GM12878 (cell line): ENCODE results near the gene ARHGAP1. TPM values are rescaled to one million over a fixed set of nuclear protein-coding genes. Genes with fewer than 3 reads are reported as not detected.

Experiments used
- ATF3 ChIP-seq: IDR thresholded peaks from 2 replicates; pipeline ENCODE4 v1.6.1; 2011; ENCODE audit warnings: low read depth, mild to moderate bottlenecking, low read length, moderate library complexity, borderline replicate concordance; ENCODE audit errors: extremely low read depth
- ATF7 ChIP-seq: fragments of 450-650 bp; IDR thresholded peaks from 2 replicates; pipeline ENCODE4 v1.6.1; 2016; ENCODE audit warnings: low read depth, mild to moderate bottlenecking
- BCL11A ChIP-seq: IDR thresholded peaks from 2 replicates; pipeline ENCODE4 v1.6.1; 2011; ENCODE audit warnings: low read depth, low read length
- CBX5 ChIP-seq: sonication (generic); IDR thresholded peaks from 2 replicates; pipeline ENCODE4 v1.6.1; 2016; ENCODE audit warnings: low read depth, moderate library complexity, mild to moderate bottlenecking, inconsistent platforms
- CHD4 ChIP-seq: fragments of 200-600 bp; sonication (generic); IDR thresholded peaks from 2 replicates; pipeline ENCODE4 v1.6.1; 2016; ENCODE audit warnings: mild to moderate bottlenecking
- HDAC2 ChIP-seq: fragments of 200-600 bp; sonication (generic); IDR thresholded peaks from 2 replicates; pipeline ENCODE4 v1.6.1; 2017
- HDAC6 ChIP-seq: fragments of 200-600 bp; sonication (generic); IDR thresholded peaks from one replicate; pipeline ENCODE4 v1.8.0; 2017; ENCODE audit warnings: antibody characterized with exemption; ENCODE audit not compliant: unreplicated experiment
- HDGF ChIP-seq: fragments of 450-650 bp; IDR thresholded peaks from 2 replicates; pipeline ENCODE4 v1.6.1; 2016; ENCODE audit warnings: antibody characterized with exemption
- MYC ChIP-seq: IDR thresholded peaks from 2 replicates; pipeline ENCODE4 v1.6.1; 2011; ENCODE audit warnings: mild to moderate bottlenecking, low read length, moderate library complexity, inconsistent platforms; ENCODE audit not compliant: insufficient read depth, insufficient replicate concordance, insufficient read length, severe bottlenecking
- NFIC ChIP-seq: IDR thresholded peaks from 2 replicates; pipeline ENCODE4 v1.6.1; 2012; ENCODE audit warnings: low read depth, mild to moderate bottlenecking, inconsistent platforms, low read length, moderate library complexity
- NFXL1 ChIP-seq: fragments of 450-650 bp; IDR thresholded peaks from 2 replicates; pipeline ENCODE4 v1.6.1; 2017; ENCODE audit warnings: antibody characterized with exemption, mild to moderate bottlenecking, borderline replicate concordance
- NFYB ChIP-seq: IDR thresholded peaks from 2 replicates; pipeline ENCODE4 v1.6.1; 2011; ENCODE audit warnings: low read depth, mild to moderate bottlenecking, low read length, improper control_type of control experiment, moderate library complexity; ENCODE audit not compliant: insufficient read depth
- PBX3 ChIP-seq: IDR thresholded peaks from 2 replicates; pipeline ENCODE4 v1.6.1; 2011; ENCODE audit warnings: mild to moderate bottlenecking, low read depth, low read length, moderate library complexity; ENCODE audit not compliant: insufficient replicate concordance
- POLR2AphosphoS2 ChIP-seq: IDR thresholded peaks from 2 replicates; pipeline ENCODE4 v1.6.1; 2011; ENCODE audit warnings: low read depth, mild to moderate bottlenecking, low read length, improper control_type of control experiment, moderate library complexity
- POLR2AphosphoS5 ChIP-seq: IDR thresholded peaks from 2 replicates; pipeline ENCODE4 v1.6.1; 2011; ENCODE audit warnings: mild to moderate bottlenecking, low read length, inconsistent platforms
- RAD21 ChIP-seq: IDR thresholded peaks from 2 replicates; pipeline ENCODE4 v1.6.1; 2011; ENCODE audit warnings: mild to moderate bottlenecking, low read depth, low read length, moderate library complexity; ENCODE audit not compliant: insufficient read depth
- RCOR1 ChIP-seq: conservative IDR thresholded peaks from 2 replicates; pipeline ENCODE4 v1.6.1; 2012; ENCODE audit warnings: low read depth, low read length, improper control_type of control experiment
- REST ChIP-seq: IDR thresholded peaks from 2 replicates; pipeline ENCODE4 v1.6.1; 2012; ENCODE audit warnings: mild to moderate bottlenecking, low read depth, low read length
- SMAD1 ChIP-seq: fragments of 450-650 bp; IDR thresholded peaks from 2 replicates; pipeline ENCODE4 v1.6.1; 2018; ENCODE audit warnings: mild to moderate bottlenecking, low read depth; ENCODE audit not compliant: partially characterized antibody
- SMARCA5 ChIP-seq: fragments of 450-650 bp; IDR thresholded peaks from 2 replicates; pipeline ENCODE4 v1.6.1; 2017; ENCODE audit warnings: mild to moderate bottlenecking
- TCF12 ChIP-seq: IDR thresholded peaks from 2 replicates; pipeline ENCODE4 v1.6.1; 2011; ENCODE audit warnings: low read depth, mild to moderate bottlenecking, low read length
- TCF7 ChIP-seq: IDR thresholded peaks from 2 replicates; pipeline ENCODE4 v1.6.1; 2014; ENCODE audit warnings: antibody characterized with exemption, borderline replicate concordance
- ZNF217 ChIP-seq: fragments of 450-650 bp; IDR thresholded peaks from 2 replicates; pipeline ENCODE4 v1.6.1; 2017; ENCODE audit warnings: antibody characterized with exemption, mild to moderate bottlenecking
- ZNF24 ChIP-seq: fragments of 450-650 bp; IDR thresholded peaks from 2 replicates; pipeline ENCODE4 v1.6.1; 2017; ENCODE audit warnings: antibody characterized with exemption, mild to moderate bottlenecking
- ZNF384 ChIP-seq: IDR thresholded peaks from 2 replicates; pipeline ENCODE4 v1.6.1; 2012; ENCODE audit warnings: low read depth, mild to moderate bottlenecking, low read length, improper control_type of control experiment, borderline replicate concordance
- polyA plus RNA-seq, 11 experiments: library from polyadenylated mRNA; depleted of rRNA in 4 of 11; unstranded in 6 of 11; stranded (reverse) in 5 of 11; fragments of >200 nt; fragmentation: Nextera tagmentation in 4 of 11; fragmentation: Illumina TruSeq in 1 of 11; extraction: Ambion mirVana in 4 of 11; extraction: Trizol in 1 of 11; gene quantifications; 1 replicate in 1 of 11; 2 replicates in 10 of 11; pipeline versions ENCODE4 v1.2.1 to v1.2.3, GENCODE V29; 2011 to 2016; ENCODE audit warnings: inconsistent platforms in 2 of 11, missing spikeins in 2 of 11, low read depth in 1 of 11
- total RNA-seq, 4 experiments: library from RNA; depleted of rRNA in 3 of 4; stranded (reverse); fragments of >200 nt in 3 of 4; fragmentation: Illumina TruSeq in 1 of 4; extraction: Trizol in 1 of 4; gene quantifications; 2 replicates each; pipeline versions ENCODE4 v1.2.1 to v1.2.3, GENCODE V29; 2013 to 2021

The ARHGAP1 gene
- total and polyA plus RNA-seq, 10 of the 15 experiments (the other 5 are each of a cell fraction or from before 2014, with no cell fraction given) = 4.3 to 45.5 (median 23.2) TPM

- TF ChIP-seq PBX3 (peak; percentile 60), RCOR1 (no peak), NFXL1 (no peak), TCF7 (peak; percentile 17; the same call in 1 of the 2 replicates), ZNF384 (no peak), ATF7 (peak; percentile 87), HDAC6 (no peak), ATF3 (no peak), HDAC2 (no peak; the same call in 1 of the 2 replicates), SMAD1 (peak; percentile 33), NFYB (no peak), POLR2AphosphoS5 (peak; percentile 84), CBX5 (no peak), CHD4 (no peak), SMARCA5 (no peak; the same call in 1 of the 2 replicates), ZNF24 (no peak), RAD21 (no peak), HDGF (peak; percentile 78), TCF12 (no peak), BCL11A (no peak), NFIC (peak; percentile 72; the same call in 1 of the 2 replicates), POLR2AphosphoS2 (peak; percentile 26; the same call in 1 of the 2 replicates), MYC (peak; percentile 36), ZNF217 (peak; percentile 38; the same call in 1 of the 2 replicates), REST (0 out of 2 replicates have a peak, but pooled peaks have one; percentile 28)
These were observed at the start of gene ARHGAP1, which contains the start of gene ZNF408 (continued) for GRCh38 chr11:46700241-46701077.
